Islet of Langerhans (tissue), 1 donor: ENCODE measurements around the gene BCAR1.
"Not testable (repeated sequence)": the region's sequence is repeated elsewhere in the genome, so short reads cannot be mapped to it uniquely, and the experiment has no call there.

Experiments
- FAIRE-seq: peaks from one replicate; lab custom pipeline; 2011; peaks lifted over from hg19 to GRCh38; lab: Jason Lieb, UNC

Gene BCAR1

GRCh38 chr16:75251280-75252048, at the start of gene BCAR1:
Gene BCAR1, minus strand, starts transcription at chr16:75251624. Its CDS starts 142 bp downstream, at chr16:75251482.
- no peak for FAIRE-seq

- no peak for FAIRE-seq
Observed at GRCh38 chr16:75298267-75298666, 46.8 kb upstream of the BCAR1 start.

GRCh38 chr16:75296606-75297005, 45.2 kb upstream of the BCAR1 start:
- no peak for FAIRE-seq

DNA sequence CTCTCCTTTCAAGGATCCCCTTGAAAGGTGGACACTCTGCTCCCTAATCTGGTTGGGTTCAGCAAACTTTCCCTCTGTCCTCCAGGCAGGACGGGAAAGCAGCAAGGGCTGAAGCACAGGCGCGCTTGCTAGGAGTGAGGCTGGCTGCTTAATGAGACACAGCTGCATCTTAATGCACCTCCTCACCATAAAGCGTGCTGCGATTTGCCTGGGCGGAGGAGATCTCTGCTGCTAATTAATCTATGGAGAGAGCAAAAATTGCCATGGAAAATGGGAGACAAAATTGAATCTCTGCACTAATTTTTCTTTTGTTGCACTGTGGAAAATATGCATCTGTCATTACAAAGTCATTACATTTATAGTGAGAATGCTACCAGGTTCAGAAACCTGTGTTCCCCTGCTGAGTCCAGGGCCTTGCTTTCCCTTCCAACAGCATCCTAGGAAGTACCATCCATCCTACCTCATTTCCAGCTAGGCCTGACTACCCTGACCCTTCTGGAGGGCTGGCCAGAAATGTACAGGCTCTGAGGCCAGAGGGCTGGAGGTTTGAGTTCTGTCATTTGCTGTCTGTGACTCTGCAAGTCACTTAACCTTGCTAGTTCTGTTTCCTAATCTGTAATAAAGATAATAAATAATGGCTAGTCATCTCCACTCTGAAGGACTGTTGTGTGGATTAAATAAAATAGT, 43.5 kb upstream of the BCAR1 start:
- no peak for FAIRE-seq

DNA sequence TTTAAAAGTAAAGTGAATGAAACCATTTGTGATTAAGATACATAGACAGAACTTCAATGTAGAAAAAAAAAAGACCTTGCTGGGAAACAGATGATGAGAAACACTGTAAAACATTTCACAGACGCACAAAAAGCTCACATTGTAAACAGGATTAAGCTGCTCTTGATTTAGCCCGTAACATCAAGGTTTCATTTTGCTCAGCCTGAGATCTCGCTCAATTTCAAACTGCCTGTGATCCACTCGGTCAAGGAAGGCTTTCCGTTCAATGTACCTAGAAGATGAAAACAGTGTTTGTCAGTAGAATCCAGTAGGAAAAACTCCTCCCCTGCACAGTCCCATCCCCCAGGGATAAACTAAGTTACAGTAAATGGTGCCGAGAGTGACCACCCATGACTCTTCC, 42.3 kb upstream of the BCAR1 start:
- FAIRE-seq = no peak

- no peak for FAIRE-seq
Observed at GRCh38 chr16:75293173-75293572, 41.7 kb upstream of the BCAR1 start.

DNA sequence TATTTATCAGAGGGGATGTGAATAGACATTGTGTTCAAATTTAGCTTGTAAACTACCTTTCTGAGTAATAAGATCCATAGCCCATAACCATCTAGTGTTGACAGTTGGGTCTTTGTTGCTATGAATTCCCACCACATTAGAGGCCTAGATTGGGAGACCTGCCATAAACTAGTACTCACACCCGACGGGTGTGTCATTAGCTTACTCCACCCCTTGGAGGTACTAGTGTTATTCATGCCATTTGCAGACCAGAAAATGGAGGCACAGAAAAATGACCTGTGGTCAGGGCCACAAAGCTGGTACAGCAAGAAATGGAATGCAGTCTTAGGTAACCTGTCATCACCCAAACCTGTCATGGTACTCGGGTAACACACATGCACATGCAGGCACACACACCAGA, 41.3 kb upstream of the BCAR1 start:
- FAIRE-seq = no peak

DNA sequence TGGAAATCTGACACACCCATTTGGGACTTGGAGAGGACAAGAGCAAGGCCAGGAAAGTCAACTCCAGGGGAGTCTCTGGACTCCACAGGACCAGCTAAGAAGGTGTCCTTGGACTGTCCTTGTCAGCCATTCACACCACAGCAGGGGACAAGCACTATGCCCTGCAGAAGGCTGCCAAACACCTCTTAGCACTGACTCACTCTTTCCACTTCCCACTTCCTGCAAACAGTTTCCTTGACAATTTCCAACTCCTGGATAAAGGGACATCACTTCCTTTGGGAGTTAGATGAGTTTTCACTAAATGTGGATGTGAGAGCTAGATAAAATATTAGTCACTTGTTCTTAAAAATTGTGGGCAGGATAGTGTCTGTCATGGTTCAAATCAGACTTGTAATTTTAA, 37.8 kb upstream of the BCAR1 start:
- no peak for FAIRE-seq

DNA sequence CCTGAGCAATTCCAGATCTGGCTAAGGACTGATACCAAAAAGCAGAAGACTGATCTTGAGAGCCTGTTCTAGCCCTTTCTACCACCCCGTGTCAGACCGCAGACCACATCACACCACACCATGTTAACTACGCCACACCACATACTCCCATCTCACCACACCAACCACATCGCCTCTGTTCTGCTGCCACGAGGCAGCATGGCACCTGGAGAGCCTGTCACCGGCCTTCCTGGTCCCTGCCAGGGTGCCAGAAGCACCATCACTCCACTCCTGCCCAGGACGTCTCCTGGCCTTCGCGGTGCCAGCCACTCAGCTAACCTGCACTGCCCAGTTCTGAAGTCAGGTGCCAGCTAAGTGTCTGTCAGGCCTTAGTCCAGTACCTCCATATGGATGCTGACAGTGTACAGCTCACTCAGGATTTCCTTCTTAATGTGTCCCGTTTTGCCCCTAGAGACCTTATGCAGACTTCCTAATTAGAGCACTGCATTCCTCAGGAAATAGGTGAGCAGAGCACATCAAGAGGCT, 37.2 kb upstream of the BCAR1 start:
- no peak for FAIRE-seq

DNA sequence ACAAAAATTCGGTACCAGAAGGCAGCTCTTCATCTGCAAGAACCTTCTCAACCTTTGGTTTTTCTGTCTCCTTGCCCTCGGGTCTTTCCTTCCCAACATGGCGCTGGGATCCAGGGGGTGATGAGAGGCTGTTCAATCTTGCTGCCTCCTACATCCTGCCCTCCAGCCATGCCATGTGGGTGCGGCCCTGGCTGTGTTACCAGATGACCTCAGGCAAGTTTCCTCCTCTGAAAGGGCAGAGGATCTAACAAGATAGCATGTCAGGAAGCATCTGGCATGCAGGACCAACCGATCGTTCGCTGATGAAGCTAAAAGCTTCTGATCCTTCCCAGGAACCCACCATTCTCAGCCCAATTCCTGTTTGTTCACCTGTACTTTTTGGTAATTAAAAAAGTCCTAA, 36.8 kb upstream of the BCAR1 start:
- no peak for FAIRE-seq

GRCh38 chr16:75287708-75288107, 36.3 kb upstream of the BCAR1 start:
- FAIRE-seq = no peak

GRCh38 chr16:75286389-75286788, 35.0 kb upstream of the BCAR1 start:
- FAIRE-seq = no peak

- FAIRE-seq = no peak
Observed at GRCh38 chr16:75282466-75283281, 31.2 kb upstream of the BCAR1 start.

GRCh38 chr16:75281826-75282225, 30.4 kb upstream of the BCAR1 start:
- no peak for FAIRE-seq

DNA sequence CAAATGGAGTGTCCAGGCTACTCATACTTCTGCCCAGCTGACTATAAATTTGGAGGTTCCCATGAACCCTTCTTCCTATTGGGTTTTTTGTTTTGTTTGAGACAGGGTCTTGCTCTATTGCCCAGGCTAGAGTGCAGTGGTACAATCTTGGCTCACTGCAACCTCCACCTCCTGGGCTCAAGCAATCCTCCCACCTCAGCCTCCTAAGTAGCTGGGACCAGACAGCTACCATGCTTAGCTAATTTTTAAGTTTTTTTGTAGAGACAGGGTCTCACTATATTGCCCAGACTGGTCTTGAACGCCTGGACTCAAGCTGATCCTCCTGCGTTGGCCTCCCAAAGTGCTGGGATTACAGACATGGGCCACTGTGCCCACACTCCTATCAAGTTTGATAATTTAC, 29.6 kb upstream of the BCAR1 start:
- not testable (repeated sequence) for FAIRE-seq

- FAIRE-seq = no peak
Observed at GRCh38 chr16:75280331-75280804, 28.9 kb upstream of the BCAR1 start.

DNA sequence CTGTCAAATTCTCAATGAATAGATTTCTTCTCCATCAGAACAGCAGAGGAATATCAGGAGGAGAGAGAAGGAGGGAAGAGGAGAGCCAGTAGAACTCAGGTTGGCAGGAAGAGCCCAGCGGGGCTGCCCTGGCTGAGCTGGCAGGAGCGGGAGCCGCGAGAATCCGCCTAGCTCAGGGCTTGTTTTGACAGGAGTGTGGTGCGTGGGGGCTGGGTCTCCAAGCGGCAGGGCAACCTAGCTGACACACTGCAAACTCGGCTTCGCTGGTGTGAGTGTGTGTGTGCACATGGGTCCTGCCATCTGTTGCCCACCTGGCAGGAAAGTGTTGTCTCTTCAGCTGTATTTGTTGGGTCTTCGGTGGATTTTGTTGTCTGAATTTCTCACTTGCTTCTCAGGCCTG, 27.9 kb upstream of the BCAR1 start:
- FAIRE-seq = no peak

GRCh38 chr16:75273054-75273925, 21.9 kb upstream of the BCAR1 start:
- FAIRE-seq = no peak

GRCh38 chr16:75272629-75273028, 21.2 kb upstream of the BCAR1 start:
- FAIRE-seq = not testable (repeated sequence)

GRCh38 chr16:75272097-75272551, 20.7 kb upstream of the BCAR1 start:
- FAIRE-seq = no peak

GRCh38 chr16:75271441-75272096, 20.1 kb upstream of the BCAR1 start:
- no peak for FAIRE-seq
